PC-9 (cell line): ENCODE results near the gene PSMA5. TPM values are rescaled to one million over a fixed set of nuclear protein-coding genes. Genes with fewer than 3 reads are reported as not detected.
A peak's percentile ranks its signal among the peaks of the same experiment; 100 is the strongest.
"Not testable (repeated sequence)": the region's sequence is repeated elsewhere in the genome, so short reads cannot be mapped to it uniquely, and the experiment has no call there.

ENCODE experiments used
- BruUV-seq: library from RNA; stranded (reverse); fragments of 400-500 nt; replicated peaks from 2 replicates; lab custom pipeline; 2021; lab: Mats Ljungman, UMichigan
- CTCF ChIA-PET: fragments of 300-600 bp; sonication (Branson Sonifier 250); formaldehyde crosslinking; loops from one replicate; lab custom pipeline; 2022; ENCODE audit warnings: antibody characterized with exemption; lab: Charles Lee
- POLR2A ChIA-PET: fragments of 300-600 bp; sonication (Branson Sonifier 250); formaldehyde crosslinking; loops from one replicate; lab custom pipeline; 2022; ENCODE audit warnings: antibody characterized with exemption; ENCODE audit not compliant: unreplicated experiment; lab: Charles Lee
- DNase-seq, 2 experiments: peaks; one replicate each; pipeline versions ENCODE4 v3.0.0 to v3.0.0-alpha.2; 2015 to 2022; ENCODE audit warnings: mixed read lengths in 1 of 2
- H2AFZ ChIP-seq: fragments of 200-600 bp; sonication (generic); 2 replicates; pipeline ENCODE4 v1.8.1; 2017; ENCODE audit warnings: antibody characterized with exemption
- H3F3A ChIP-seq: fragments of 200-600 bp; sonication (generic); 2 replicates; pipeline ENCODE4 v1.8.1; 2017; ENCODE audit warnings: antibody characterized with exemption, mild to moderate bottlenecking, low read depth; ENCODE audit not compliant: insufficient read depth
- H3K27ac ChIP-seq: fragments of 200-600 bp; sonication (generic); 2 replicates; pipeline ENCODE4 v1.6.1; 2016; ENCODE audit warnings: mixed run types
- H3K27me3 ChIP-seq: fragments of 200-600 bp; sonication (generic); 2 replicates; pipeline ENCODE4 v1.6.1; 2016; ENCODE audit warnings: low read depth, mixed run types; ENCODE audit not compliant: insufficient read depth
- H3K36me3 ChIP-seq: fragments of 200-600 bp; sonication (generic); 2 replicates; pipeline ENCODE4 v1.6.1; 2016; ENCODE audit warnings: low read depth, mixed run types
- H3K4me1 ChIP-seq: fragments of 200-600 bp; sonication (generic); replicated peaks from 2 replicates; pipeline ENCODE4 v1.6.1; 2016; ENCODE audit warnings: mixed run types; ENCODE audit not compliant: insufficient read depth
- H3K4me2 ChIP-seq: fragments of 200-600 bp; sonication (generic); 2 replicates; pipeline ENCODE4 v1.6.1; 2017; ENCODE audit warnings: mixed run types
- H3K4me3 ChIP-seq: fragments of 200-600 bp; sonication (generic); 2 replicates; pipeline ENCODE4 v1.6.1; 2016; ENCODE audit warnings: mixed run types
- H3K79me2 ChIP-seq: fragments of 200-600 bp; sonication (generic); 2 replicates; pipeline ENCODE4 v1.6.1; 2017; ENCODE audit warnings: low read depth, mixed run types
- H3K9me2 ChIP-seq: fragments of 200-600 bp; sonication (generic); 2 replicates; pipeline ENCODE4 v1.8.1; 2017; ENCODE audit warnings: mild to moderate bottlenecking; ENCODE audit not compliant: insufficient read depth
- H3K9me3 ChIP-seq: fragments of 200-600 bp; sonication (generic); 2 replicates; pipeline ENCODE4 v1.8.1; 2016; ENCODE audit warnings: low read depth; ENCODE audit not compliant: insufficient read depth
- H4K20me1 ChIP-seq: fragments of 200-600 bp; sonication (generic); 2 replicates; pipeline ENCODE4 v1.8.1; 2017; ENCODE audit not compliant: insufficient read depth
- EZH2 ChIP-seq: fragments of 200-600 bp; sonication (generic); IDR thresholded peaks from 2 replicates; pipeline ENCODE4 v1.8.0; 2017; ENCODE audit warnings: antibody characterized with exemption, low read depth
- intact Hi-C: fragments of 100-400 bp; cut with micrococcal nuclease; formaldehyde crosslinking; loops from one replicate; pipeline ENCODE4 v1.10.0; 2022; ENCODE audit not compliant: unreplicated experiment
- total RNA-seq: library from RNA; stranded (reverse); gene quantifications from 2 replicates; pipeline ENCODE4 v1.2.3, GENCODE V29; 2021
- TF ChIP-seq, protein P1 (sequence below): fragments of 200-600 bp; sonication (generic); conservative IDR thresholded peaks from 2 replicates; pipeline ENCODE4 v1.6.1; 2017; ENCODE audit warnings: mixed run types, antibody characterized with exemption, mild to moderate bottlenecking, moderate library complexity

Gene PSMA5
- total RNA-seq, 1 experiment from 2014 or later = 168 TPM

DNA sequence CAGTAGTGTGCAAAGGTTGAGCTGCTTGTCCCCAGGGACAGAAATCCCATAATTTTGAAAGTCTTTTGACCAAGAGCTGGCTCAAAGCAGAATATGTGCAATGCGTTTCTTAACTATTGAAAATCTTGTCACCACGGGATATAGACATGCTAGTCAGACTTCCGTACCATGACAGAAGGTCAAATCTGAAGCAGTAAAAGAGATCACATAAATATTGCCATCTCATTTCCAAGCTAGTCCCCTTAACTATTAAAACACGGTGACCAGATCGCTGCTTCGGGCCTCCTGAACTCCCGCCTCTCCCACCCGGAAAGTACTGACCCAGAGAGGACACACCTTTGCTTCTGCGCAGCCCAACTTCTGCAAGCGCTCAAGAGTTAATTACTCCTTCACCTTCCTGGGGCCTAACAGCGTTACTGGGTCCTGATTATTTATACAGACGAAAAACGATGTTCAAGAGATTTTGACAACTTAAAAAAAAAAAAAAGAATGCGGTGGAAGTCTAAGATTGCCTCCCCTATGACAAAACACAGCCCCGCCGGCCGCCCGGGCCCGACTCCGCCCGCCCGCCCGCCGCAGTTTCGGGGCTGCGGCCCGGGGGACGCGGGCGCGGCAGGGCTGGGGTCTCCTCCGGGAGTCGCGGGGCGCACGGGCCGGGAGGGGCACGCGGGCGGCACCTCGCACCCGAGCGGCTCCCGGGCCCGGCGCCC is 29.2 kb downstream of the PSMA5 start:
- intact Hi-C loops = no loop called here
- CTCF ChIA-PET = interaction anchor here (0.9 to 1.7 kb wide), 2 partner anchors 124 to 196 kb away, joined by 3 to 4 read pairs; no protein-coding TSS in a partner anchor
- H3K79me2 ChIP-seq = peaks cover 30% of the 10 kb centered on the region

DNA sequence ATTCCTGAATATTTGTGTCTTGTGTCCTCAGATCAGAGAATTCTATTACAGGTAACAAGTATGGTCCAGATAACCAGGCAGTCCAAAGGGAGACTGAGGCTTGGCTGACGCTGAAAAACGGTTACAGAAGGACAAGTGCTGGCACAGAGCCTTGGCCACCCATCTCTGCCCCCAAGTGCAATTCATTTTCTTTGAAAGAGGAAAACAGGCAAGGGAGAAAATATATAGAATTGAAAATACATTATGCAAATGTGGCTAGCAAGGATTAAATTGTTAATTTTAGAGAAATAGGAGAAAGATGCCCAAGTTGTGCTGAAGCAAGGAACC is 29.8 kb downstream of the PSMA5 start:
- TF ChIP-seq EZH2 = no peak
- TF ChIP-seq, protein P1, sequence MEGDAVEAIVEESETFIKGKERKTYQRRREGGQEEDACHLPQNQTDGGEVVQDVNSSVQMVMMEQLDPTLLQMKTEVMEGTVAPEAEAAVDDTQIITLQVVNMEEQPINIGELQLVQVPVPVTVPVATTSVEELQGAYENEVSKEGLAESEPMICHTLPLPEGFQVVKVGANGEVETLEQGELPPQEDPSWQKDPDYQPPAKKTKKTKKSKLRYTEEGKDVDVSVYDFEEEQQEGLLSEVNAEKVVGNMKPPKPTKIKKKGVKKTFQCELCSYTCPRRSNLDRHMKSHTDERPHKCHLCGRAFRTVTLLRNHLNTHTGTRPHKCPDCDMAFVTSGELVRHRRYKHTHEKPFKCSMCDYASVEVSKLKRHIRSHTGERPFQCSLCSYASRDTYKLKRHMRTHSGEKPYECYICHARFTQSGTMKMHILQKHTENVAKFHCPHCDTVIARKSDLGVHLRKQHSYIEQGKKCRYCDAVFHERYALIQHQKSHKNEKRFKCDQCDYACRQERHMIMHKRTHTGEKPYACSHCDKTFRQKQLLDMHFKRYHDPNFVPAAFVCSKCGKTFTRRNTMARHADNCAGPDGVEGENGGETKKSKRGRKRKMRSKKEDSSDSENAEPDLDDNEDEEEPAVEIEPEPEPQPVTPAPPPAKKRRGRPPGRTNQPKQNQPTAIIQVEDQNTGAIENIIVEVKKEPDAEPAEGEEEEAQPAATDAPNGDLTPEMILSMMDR = no peak
- H3K9me3 ChIP-seq = no peaks in the 10 kb centered on the region
- ChIA-PET CTCF (no interaction called here), POLR2A (interaction anchor here (0.6 kb wide), 1 partner anchor 312 kb away, joined by 10 read pairs; no protein-coding TSS in a partner anchor)
- H3K4me1 ChIP-seq = peaks cover 48% of the 10 kb centered on the region
- H3K9me2 ChIP-seq = no peaks in the 10 kb centered on the region
- H3F3A ChIP-seq = peaks cover 40% of the 10 kb centered on the region
- peak overlapping the region; percentile 69; the same call in 1 of the 2 replicates for H3K4me3 ChIP-seq
- H2AFZ ChIP-seq = no peak overlapping the region
- H3K36me3 ChIP-seq = 0 out of 2 replicates have a peak, but pooled peaks cover 3% of the 10 kb centered on the region
- no peak for DNase-seq
- H4K20me1 ChIP-seq = no peaks in the 10 kb centered on the region
- H3K27me3 ChIP-seq = no peaks in the 10 kb centered on the region
- intact Hi-C loops = no loop called here
- H3K27ac ChIP-seq = no peak overlapping the region
- peak overlapping the region; percentile 89 for H3K4me2 ChIP-seq
- BruUV-seq = TSS peak; percentile 20
- peaks cover 35% of the 10 kb centered on the region for H3K79me2 ChIP-seq

More for the DNA sequence above, 29.2 kb downstream of the PSMA5 start:
- no peak for TF ChIP-seq EZH2
- TF ChIP-seq, protein P1 = no peak
- Histone ChIP-seq H3K36me3 (peaks cover 7% of the 10 kb centered on the region), H3K27ac (no peak overlapping the region), H3K9me2 (no peaks in the 10 kb centered on the region), H3K4me1 (peaks cover 44% of the 10 kb centered on the region), H3K9me3 (no peaks in the 10 kb centered on the region), H3K4me2 (peak overlapping the region; percentile 89), H3K4me3 (peak overlapping the region; percentile 69; the same call in 1 of the 2 replicates), H4K20me1 (no peaks in the 10 kb centered on the region), H3F3A (peaks cover 40% of the 10 kb centered on the region), H2AFZ (peak overlapping the region; percentile 21; the same call in 1 of the 2 replicates), H3K27me3 (no peaks in the 10 kb centered on the region)
- DNase-seq = peak in 1 of 2 experiments; percentile 35
- BruUV-seq = no TSS peak
- POLR2A ChIA-PET = interaction anchor here (0.6 to 0.7 kb wide), 2 partner anchors 37 to 312 kb away, joined by 6 to 10 read pairs; no protein-coding TSS in a partner anchor

DNA sequence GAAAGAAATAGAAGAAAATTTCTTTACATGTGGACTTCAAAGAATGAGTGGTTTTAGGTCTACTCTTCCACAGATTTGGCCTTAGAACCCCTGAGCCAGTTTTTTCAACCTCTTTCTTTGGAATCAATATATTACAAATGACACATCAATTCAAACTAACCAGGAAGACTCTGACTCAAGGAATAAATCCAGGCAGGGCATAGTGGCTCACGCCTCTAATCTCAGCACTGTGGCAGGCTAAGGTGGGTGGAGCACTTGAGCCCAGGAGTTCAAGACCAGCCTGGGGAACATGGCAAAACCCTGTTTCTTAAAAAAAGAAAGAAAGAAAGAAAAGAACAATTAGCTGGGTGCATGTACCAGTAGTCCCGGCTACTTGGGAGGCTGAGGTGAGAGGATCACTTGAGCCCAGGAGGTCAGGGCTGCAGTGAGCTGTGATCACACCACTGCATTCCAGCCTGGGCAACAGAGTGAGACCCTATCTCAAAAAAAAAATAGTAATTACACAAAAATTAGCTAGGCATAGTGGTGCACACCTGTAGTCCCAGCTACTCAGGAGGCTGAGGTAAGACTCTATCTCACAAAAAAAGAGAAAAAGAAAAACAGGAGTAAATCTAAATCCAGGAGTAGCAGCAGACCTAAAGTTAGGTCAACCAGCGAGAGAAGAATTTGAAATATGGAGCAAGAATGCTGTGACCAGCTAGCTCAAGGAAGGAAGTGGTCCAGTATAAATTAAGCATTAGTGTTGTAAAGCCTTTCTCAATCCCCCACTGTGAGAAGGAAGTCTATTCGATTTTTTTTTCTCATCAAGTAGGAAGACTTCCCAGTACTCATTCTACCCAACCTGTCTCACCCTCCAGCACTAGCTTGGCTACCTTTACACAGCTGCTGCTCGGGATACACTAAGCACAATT is 30.4 kb downstream of the PSMA5 start:
- Histone ChIP-seq H3K79me2 (peaks cover 35% of the 10 kb centered on the region), H4K20me1 (no peaks in the 10 kb centered on the region), H3F3A (peaks cover 36% of the 10 kb centered on the region), H3K27ac (no peak overlapping the region), H2AFZ (no peak overlapping the region), H3K4me3 (peak overlapping the region; percentile 69; the same call in 1 of the 2 replicates), H3K9me3 (no peaks in the 10 kb centered on the region), H3K4me1 (peaks cover 55% of the 10 kb centered on the region), H3K9me2 (no peaks in the 10 kb centered on the region), H3K27me3 (no peaks in the 10 kb centered on the region), H3K4me2 (peak overlapping the region; percentile 89), H3K36me3 (no peaks in the 10 kb centered on the region)
- no peak for TF ChIP-seq EZH2
- TF ChIP-seq, protein P1 = no peak
- ChIA-PET POLR2A (no interaction called here), CTCF (no interaction called here)
- no TSS peak for BruUV-seq
- peak in 1 of 2 experiments; percentile 83 for DNase-seq
- intact Hi-C loops = no loop called here

DNA sequence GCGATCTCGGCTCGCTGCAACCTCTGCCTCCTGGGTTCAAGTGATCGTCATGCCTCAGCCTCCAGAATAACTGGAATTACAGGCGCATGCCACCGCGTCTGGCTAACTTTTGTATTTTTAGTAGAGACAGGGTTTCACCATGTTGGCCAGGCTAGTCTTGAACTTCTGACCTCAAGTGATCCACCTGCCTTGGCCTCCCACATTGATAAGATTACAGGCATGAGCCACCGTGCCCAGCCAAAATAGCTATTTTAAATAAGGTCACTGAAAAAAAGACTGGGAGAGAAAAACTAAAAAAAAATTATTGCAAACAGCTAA is 31.0 kb downstream of the PSMA5 start:
- H3K36me3 ChIP-seq, H3K9me3 ChIP-seq, intact Hi-C loops, H3K27ac ChIP-seq, CTCF ChIA-PET, H3K4me3 ChIP-seq, POLR2A ChIA-PET, H3K4me2 ChIP-seq, H3K9me2 ChIP-seq, H4K20me1 ChIP-seq, H3K27me3 ChIP-seq, H2AFZ ChIP-seq, DNase-seq, BruUV-seq: not testable (repeated sequence)
- Histone ChIP-seq H3F3A (peaks cover 30% of the 10 kb centered on the region), H3K4me1 (peaks cover 57% of the 10 kb centered on the region), H3K79me2 (peaks cover 38% of the 10 kb centered on the region)
